CD4-positive, CD25-positive, alpha-beta regulatory T cell (primary cell): ENCODE data around the gene PJA2. TPM values are rescaled to one million over a fixed set of nuclear protein-coding genes. Genes with fewer than 3 reads are reported as not detected.
"Not testable (repeated sequence)": the region's sequence is repeated elsewhere in the genome, so short reads cannot be mapped to it uniquely, and the experiment has no call there.

Source experiments
- ATAC-seq, 2 donors: fragments of 150-1000 bp; cut with Tn5 transposase; one replicate each; pipeline ENCODE4 v1.10.0; 2021; ENCODE audit warnings: low read depth in 2 of 2, moderate number of reproducible peaks in 2 of 2, moderate library complexity in 1 of 2
- DNase-seq, 3 donors: peaks; one replicate each; pipeline versions ENCODE4 v3.0.0 to v3.0.0-alpha.2; 2012 to 2022; ENCODE audit warnings: mixed read lengths in 1 of 3
- H3K27ac ChIP-seq: one replicate; pipeline ENCODE4 v1.7.0; 2013; ENCODE audit warnings: mild to moderate bottlenecking, low read length; ENCODE audit not compliant: insufficient read depth, poor library complexity, severe bottlenecking
- H3K27me3 ChIP-seq: one replicate; pipeline ENCODE4 v1.7.0; 2013; ENCODE audit warnings: low read length; ENCODE audit not compliant: control insufficient read depth, insufficient read depth
- H3K36me3 ChIP-seq: one replicate; pipeline ENCODE4 v1.7.0; 2013; ENCODE audit warnings: mild to moderate bottlenecking, low read length, moderate library complexity; ENCODE audit not compliant: control insufficient read depth, insufficient read depth
- H3K4me1 ChIP-seq: 2 replicates; pipeline ENCODE4 v1.7.0; 2013; ENCODE audit warnings: mild to moderate bottlenecking, low read length; ENCODE audit not compliant: insufficient read depth, control insufficient read depth, poor library complexity, severe bottlenecking
- H3K4me3 ChIP-seq: one replicate; pipeline ENCODE4 v1.7.0; 2013; ENCODE audit warnings: low read depth, mild to moderate bottlenecking, low read length, moderate library complexity
- H3K9me3 ChIP-seq, 2 experiments: 1 replicate in 1 of 2; 2 replicates in 1 of 2; pipeline ENCODE4 v1.7.0; 2013; ENCODE audit warnings: low read length in 2 of 2, mild to moderate bottlenecking in 1 of 2, moderate library complexity in 1 of 2; ENCODE audit not compliant: control insufficient read depth in 2 of 2
- H3K27ac Mint-ChIP-seq, 3 donors: one replicate each; pipeline ENCODE4 v1.8.0; 2020 to 2022; ENCODE audit warnings: mild to moderate bottlenecking in 3 of 3, mixed read lengths in 3 of 3, moderate library complexity in 2 of 3
- H3K27me3 Mint-ChIP-seq: one replicate; pipeline ENCODE4 v1.8.0; 2022; ENCODE audit warnings: mild to moderate bottlenecking, mixed read lengths
- H3K36me3 Mint-ChIP-seq: one replicate; pipeline ENCODE4 v1.8.0; 2020; ENCODE audit warnings: mixed read lengths
- H3K4me1 Mint-ChIP-seq, 4 donors: one replicate each; pipeline ENCODE4 v1.8.0; 2020 to 2022; ENCODE audit warnings: mixed read lengths in 4 of 4, mild to moderate bottlenecking in 1 of 4
- H3K4me3 Mint-ChIP-seq, 4 donors: one replicate each; pipeline ENCODE4 v1.8.0; 2020 to 2022; ENCODE audit warnings: mild to moderate bottlenecking in 4 of 4, mixed read lengths in 4 of 4, moderate library complexity in 3 of 4
- H3K9me3 Mint-ChIP-seq, 7 donors: one replicate each; pipeline ENCODE4 v1.8.0; 2020 to 2022; ENCODE audit warnings: mixed read lengths in 7 of 7, mild to moderate bottlenecking in 3 of 7, moderate library complexity in 2 of 7
- polyA plus RNA-seq, 4 donors: library from polyadenylated mRNA; unstranded; fragments of 300-500 nt; fragmentation: Illumina TruSeq; gene quantifications; one replicate each; pipeline ENCODE4 v1.2.3, GENCODE V29; 2021
- total RNA-seq: library from RNA; stranded (reverse); gene quantifications from one replicate; pipeline ENCODE4 v1.2.3, GENCODE V29; 2022

PJA2 gene
- total and polyA plus RNA-seq, 5 donors from 2014 or later = 56.5 to 73.7 (median 63.7) TPM

DNA sequence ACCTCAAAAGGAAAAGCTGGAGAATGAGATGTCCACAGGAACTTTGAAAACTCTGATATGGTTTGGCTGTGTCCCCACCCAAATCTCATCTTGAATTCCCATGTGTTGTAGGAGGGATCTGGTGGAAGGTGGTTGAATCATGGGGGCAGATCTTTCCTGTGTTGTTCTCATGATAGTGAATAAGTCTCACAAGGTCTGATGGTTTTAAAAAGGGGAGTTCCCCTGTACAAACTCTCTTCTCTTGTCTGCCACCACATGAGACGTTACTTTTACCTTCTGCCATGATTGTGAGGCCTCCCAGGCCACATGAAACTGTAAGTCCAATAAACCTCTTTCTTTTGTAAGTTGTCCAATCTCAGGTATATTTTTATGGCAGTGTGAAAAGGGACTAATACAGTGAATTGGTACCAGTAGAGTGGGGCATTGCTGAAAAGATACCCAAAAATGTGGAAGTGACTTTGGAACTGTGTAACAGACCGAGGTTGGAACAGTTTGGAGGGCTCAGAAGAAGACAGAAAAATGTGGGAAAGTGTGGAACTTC, 4.2 kb upstream of the PJA2 start:
- not testable (repeated sequence) for DNase-seq, H3K36me3 ChIP-seq, H3K9me3 ChIP-seq, H3K27ac Mint-ChIP-seq, H3K27me3 ChIP-seq, H3K27ac ChIP-seq, ATAC-seq, H3K36me3 Mint-ChIP-seq, H3K4me3 ChIP-seq, H3K4me3 Mint-ChIP-seq
- peaks cover 10% of the 10 kb centered on the region for H3K4me1 ChIP-seq
- Mint-ChIP-seq H3K9me3 (peaks cover 0 to 16% (median 1%) of the 10 kb centered on the region in 7 donors), H3K4me1 (peaks cover 0 to 16% (median 13%) of the 10 kb centered on the region in 4 donors), H3K27me3 (peaks cover 18% of the 10 kb centered on the region)

DNA sequence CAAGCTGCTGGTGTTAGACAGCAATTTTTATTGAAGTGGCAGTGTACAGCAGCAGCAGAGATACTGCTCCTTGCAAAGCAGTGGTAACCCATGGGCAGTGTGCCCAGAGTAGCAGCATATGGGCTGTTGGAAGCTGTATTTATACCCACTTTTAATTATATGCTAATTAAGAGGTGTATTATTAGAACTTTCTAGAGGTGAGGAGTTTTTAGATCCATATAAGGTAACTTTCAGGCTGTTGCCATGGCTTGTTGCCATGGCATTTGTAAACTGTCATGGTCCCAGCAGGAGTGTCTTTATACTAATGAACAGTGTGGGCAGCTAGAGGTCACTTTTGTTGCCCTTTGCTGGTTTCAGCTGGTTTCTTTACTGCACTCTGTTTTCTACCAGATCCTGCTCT, 3.7 kb upstream of the PJA2 start:
- H3K27ac Mint-ChIP-seq = no peak overlapping the region
- H3K27me3 ChIP-seq = no peaks in the 10 kb centered on the region
- peaks cover 15% of the 10 kb centered on the region for H3K4me1 ChIP-seq
- peaks cover 0 to 16% (median 1%) of the 10 kb centered on the region in 7 donors for H3K9me3 Mint-ChIP-seq
- H3K4me1 Mint-ChIP-seq = peaks cover 0 to 20% (median 14%) of the 10 kb centered on the region in 4 donors
- DNase-seq = no peak
- H3K27ac ChIP-seq = no peak overlapping the region
- H3K9me3 ChIP-seq = no peaks in the 10 kb centered on the region
- no peak overlapping the region for H3K4me3 ChIP-seq
- H3K27me3 Mint-ChIP-seq = peaks cover 14% of the 10 kb centered on the region
- no peak for ATAC-seq
- peaks cover 7% of the 10 kb centered on the region for H3K36me3 Mint-ChIP-seq
- no peaks in the 10 kb centered on the region for H3K36me3 ChIP-seq
- H3K4me3 Mint-ChIP-seq = no peak overlapping the region

DNA sequence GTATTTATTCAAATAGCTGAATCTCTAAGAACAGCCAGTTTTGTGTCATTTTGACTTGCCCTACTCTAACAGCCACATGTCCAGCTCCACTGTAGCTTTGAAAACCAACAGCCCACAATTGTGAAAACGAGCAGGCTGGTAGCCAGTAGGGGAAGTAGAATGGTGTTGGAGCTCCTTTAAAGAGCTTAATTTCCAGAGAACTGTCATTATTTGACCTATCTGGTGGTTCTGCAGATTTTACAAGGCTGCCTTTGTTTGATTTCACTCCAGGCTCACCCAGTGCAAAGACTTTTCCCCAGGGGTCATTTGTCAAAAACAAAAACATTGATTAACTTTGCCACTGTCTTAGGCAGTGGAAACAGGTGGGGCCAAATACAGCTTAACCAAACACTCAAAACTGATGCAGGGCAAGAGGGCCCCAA, 3.2 kb upstream of the PJA2 start:
- peaks cover 7% of the 10 kb centered on the region for H3K36me3 Mint-ChIP-seq
- Histone ChIP-seq H3K4me3 (no peak overlapping the region), H3K27me3 (no peaks in the 10 kb centered on the region), H3K9me3 (no peaks in the 10 kb centered on the region), H3K36me3 (no peaks in the 10 kb centered on the region), H3K4me1 (peaks cover 15% of the 10 kb centered on the region), H3K27ac (no peak overlapping the region)
- peaks cover under 1 to 20% (median 17%) of the 10 kb centered on the region in 4 donors for H3K4me1 Mint-ChIP-seq
- peaks cover 11% of the 10 kb centered on the region for H3K27me3 Mint-ChIP-seq
- no peak overlapping the region for H3K4me3 Mint-ChIP-seq
- no peak overlapping the region for H3K27ac Mint-ChIP-seq
- DNase-seq (no peak), ATAC-seq (no peak)
- H3K9me3 Mint-ChIP-seq = peaks cover 0 to 16% (median 1%) of the 10 kb centered on the region in 7 donors

DNA sequence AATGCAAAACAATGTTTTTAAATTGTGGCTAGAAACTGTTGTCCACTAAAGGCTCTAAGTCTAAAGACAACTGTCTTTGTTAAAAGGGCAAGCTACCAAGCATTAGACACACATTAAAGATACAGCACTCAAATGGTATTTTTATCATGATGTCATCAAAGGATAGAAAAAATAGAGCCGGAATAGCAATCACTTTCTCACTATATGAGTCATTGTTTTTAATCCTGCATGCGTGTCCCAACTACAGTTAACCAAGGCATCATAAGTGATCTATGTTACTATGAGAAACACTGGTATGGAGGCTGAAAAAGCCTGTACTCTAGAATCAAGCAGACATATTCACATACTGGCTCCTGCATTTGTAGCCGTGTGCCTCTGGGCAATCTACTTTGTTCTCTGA, 1.9 kb upstream of the PJA2 start:
- peak overlapping the region in 2 of 4 donors; percentile 42 to 79 for H3K4me3 Mint-ChIP-seq
- peak in 2 of 3 donors; percentile 13 to 33 for DNase-seq

DNA sequence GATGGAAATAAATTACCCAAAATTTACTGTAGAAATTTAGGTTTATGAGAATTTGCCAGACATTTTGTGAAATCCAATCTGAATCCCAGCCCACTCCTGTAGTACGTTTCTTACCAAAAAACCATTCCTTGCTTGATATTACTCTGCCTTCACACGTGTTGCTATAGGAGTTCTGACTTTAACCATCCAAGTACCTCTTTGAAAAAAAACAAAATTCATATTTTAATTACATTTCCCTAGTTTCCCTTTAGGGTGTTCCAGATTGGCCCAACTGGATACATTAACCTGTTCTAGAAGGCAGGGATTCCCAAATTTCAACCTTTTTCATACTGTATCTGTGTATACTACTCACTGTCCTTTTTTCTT, 1.4 kb upstream of the PJA2 start:
- DNase-seq = no peak
- H3K4me3 Mint-ChIP-seq = peak overlapping the region; percentile 96 to 100 (median 98)
- no peaks in the 10 kb centered on the region for H3K27me3 ChIP-seq
- H3K9me3 ChIP-seq = no peaks in the 10 kb centered on the region
- no peaks in the 10 kb centered on the region for H3K27me3 Mint-ChIP-seq
- H3K4me1 ChIP-seq = peaks cover 31% of the 10 kb centered on the region
- H3K4me1 Mint-ChIP-seq = peaks cover 16 to 39% (median 31%) of the 10 kb centered on the region in 4 donors
- H3K36me3 Mint-ChIP-seq = peaks cover 7% of the 10 kb centered on the region
- H3K9me3 Mint-ChIP-seq = peaks cover 0 to 13% (median 0%) of the 10 kb centered on the region in 7 donors
- H3K27ac Mint-ChIP-seq = peak overlapping the region; percentile 98 to 100 (median 100)
- no peaks in the 10 kb centered on the region for H3K36me3 ChIP-seq
- H3K4me3 ChIP-seq = peak overlapping the region; percentile 99
- peak overlapping the region; percentile 99 for H3K27ac ChIP-seq
- ATAC-seq = no peak

More for the DNA sequence above, 1.9 kb upstream of the PJA2 start:
- H3K27me3 Mint-ChIP-seq = peaks cover 4% of the 10 kb centered on the region
- peaks cover 7% of the 10 kb centered on the region for H3K36me3 Mint-ChIP-seq
- no peaks in the 10 kb centered on the region for H3K27me3 ChIP-seq
- no peak for ATAC-seq
- peak overlapping the region; percentile 99 for H3K27ac ChIP-seq
- peaks cover 26% of the 10 kb centered on the region for H3K4me1 ChIP-seq
- H3K4me3 ChIP-seq = no peak overlapping the region
- H3K9me3 Mint-ChIP-seq = peaks cover 0 to 16% (median under 1%) of the 10 kb centered on the region in 7 donors
- H3K36me3 ChIP-seq = no peaks in the 10 kb centered on the region
- H3K4me1 Mint-ChIP-seq = peaks cover 14 to 34% (median 27%) of the 10 kb centered on the region in 4 donors
- H3K9me3 ChIP-seq = no peaks in the 10 kb centered on the region
- peak overlapping the region in 1 of 3 donors; percentile 100 for H3K27ac Mint-ChIP-seq

DNA sequence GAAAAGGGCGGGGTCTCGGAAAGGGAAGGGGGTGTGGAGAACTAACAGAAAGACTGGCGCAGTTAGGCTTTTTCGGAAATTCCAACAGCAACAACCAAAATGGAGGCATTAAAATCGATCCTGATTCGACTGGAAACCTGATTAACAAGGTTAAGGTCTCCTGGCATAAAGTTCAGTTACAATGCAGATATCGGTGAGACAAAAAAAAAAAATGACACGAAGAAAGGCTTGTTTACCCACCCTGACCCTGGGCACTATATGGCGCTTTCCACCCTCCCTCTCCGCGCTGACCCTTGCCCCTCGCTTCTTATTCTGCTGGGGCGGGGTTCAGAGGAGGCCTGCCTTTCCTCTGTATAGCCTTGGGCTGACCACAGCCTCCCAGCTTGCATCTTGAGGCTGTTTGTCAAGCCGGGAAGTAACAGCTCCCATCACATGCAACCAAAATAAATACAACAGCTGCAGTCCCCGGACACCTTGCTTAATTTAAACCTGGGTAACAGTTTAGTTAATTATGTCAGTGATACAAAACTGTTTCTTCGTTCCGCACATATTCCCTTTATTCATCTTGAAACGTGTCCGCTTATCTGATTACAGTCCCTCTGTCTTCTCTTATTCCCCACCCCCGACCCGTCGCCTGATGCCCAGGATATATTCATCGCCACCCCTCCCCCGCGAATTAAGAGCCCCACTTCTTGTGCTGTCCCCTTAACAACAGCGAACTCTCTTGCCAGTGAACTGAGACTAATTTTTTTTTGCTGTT, 795 bp upstream of the PJA2 start:
- no peak for ATAC-seq
- H3K36me3 ChIP-seq = no peaks in the 10 kb centered on the region
- H3K4me3 ChIP-seq = peak overlapping the region; percentile 99
- Mint-ChIP-seq H3K4me3 (peak overlapping the region; percentile 96 to 100 (median 98)), H3K4me1 (peaks cover 17 to 43% (median 36%) of the 10 kb centered on the region in 4 donors), H3K9me3 (peaks cover 0 to 8% (median 0%) of the 10 kb centered on the region in 7 donors), H3K36me3 (peaks cover 7% of the 10 kb centered on the region), H3K27me3 (no peaks in the 10 kb centered on the region), H3K27ac (peak overlapping the region; percentile 98 to 100 (median 100))
- H3K4me1 ChIP-seq = peaks cover 34% of the 10 kb centered on the region
- DNase-seq = peak in 2 of 3 donors; percentile 30 to 53
- H3K9me3 ChIP-seq = no peaks in the 10 kb centered on the region
- H3K27me3 ChIP-seq = no peaks in the 10 kb centered on the region
- H3K27ac ChIP-seq = peak overlapping the region; percentile 99

DNA sequence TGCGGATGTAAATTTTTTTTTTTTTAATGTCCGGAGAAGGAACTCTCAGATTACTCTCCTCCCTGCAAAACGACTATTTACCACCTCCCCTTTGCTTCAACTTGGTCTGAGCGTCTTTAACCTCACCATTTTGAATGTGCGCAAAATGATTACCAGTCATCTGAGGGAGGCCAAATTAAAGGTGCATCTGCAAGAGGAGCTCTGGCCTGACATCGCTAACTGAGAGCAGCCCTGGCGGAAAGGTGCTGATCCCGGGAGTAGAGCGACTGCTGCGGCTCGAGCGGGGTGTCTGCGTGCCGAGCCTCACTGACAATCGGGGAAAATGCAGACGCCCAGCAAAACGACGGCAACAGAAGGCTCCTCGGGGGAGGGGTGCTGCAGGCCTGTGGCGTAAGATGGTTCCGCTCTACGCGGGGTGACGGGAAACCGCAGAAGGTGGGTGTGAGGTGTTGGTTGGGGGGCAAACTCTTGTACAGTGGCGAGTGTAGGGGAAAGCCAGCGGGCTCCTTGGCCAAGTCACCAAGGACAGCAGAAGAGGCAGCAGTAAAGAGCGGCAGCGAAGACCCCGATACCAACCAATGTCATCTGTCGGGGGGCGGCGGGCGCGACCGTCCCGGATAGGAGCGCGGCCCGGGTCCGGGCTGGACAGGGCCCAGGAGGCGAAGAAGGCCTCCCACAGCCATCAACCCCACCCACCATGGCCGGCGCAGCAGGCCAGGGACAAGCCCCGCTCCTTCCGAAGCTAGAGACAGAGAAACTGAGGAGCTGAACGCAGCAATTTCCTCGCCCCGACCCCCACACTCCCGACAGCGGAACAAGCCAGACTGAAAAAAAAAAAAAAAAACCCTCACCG, 557 bp downstream of the PJA2 start:
- Mint-ChIP-seq H3K9me3 (peaks cover 0 to 2% (median 0%) of the 10 kb centered on the region in 7 donors), H3K4me3 (peak overlapping the region; percentile 96 to 100 (median 98)), H3K27ac (peak overlapping the region; percentile 98 to 100 (median 100)), H3K36me3 (peaks cover 10% of the 10 kb centered on the region), H3K27me3 (no peaks in the 10 kb centered on the region), H3K4me1 (peaks cover 22 to 55% (median 44%) of the 10 kb centered on the region in 4 donors)
- Histone ChIP-seq H3K27me3 (no peaks in the 10 kb centered on the region), H3K4me3 (peak overlapping the region; percentile 95), H3K4me1 (peaks cover 35% of the 10 kb centered on the region), H3K36me3 (no peaks in the 10 kb centered on the region), H3K27ac (peak overlapping the region; percentile 99), H3K9me3 (no peaks in the 10 kb centered on the region)
- DNase-seq (peak; percentile 78 to 91 (median 85)), ATAC-seq (peak; percentile 25 to 33)
